ENCODE results near the gene STXBP5.

- TF ChIP-seq KDM4B (IDR thresholded peaks at IDR 0.05; ENCODE audit: borderline replicate concordance in 2 of 2, low read depth in 1 of 2) = no peak
- no peak for TF ChIP-seq ZNF639 (CRISPR knock-in tag; conservative IDR thresholded peaks at IDR 0.05 in 1 of 2, IDR thresholded peaks at IDR 0.05 in 1 of 2)
- no peak for TF ChIP-seq RAD21 (CRISPR knock-in tag; conservative IDR thresholded peaks at IDR 0.05 in 1 of 2, IDR thresholded peaks at IDR 0.05 in 1 of 2)
- TF ChIP-seq TAF1 (IDR thresholded peaks at IDR 0.05; ENCODE audit: control insufficient read depth, extremely low read depth, insufficient read depth, low read length, severe bottlenecking) = no peak
- no peak for TF ChIP-seq POLR2AphosphoS5 (IDR thresholded peaks at IDR 0.05; ENCODE audit: control insufficient read depth, insufficient read depth, low read depth, low read length)
- no peak for TF ChIP-seq FOXM1 (IDR thresholded peaks at IDR 0.05; ENCODE audit: low read depth)
- TF ChIP-seq FOXM1 (CRISPR knock-in tag; IDR thresholded peaks at IDR 0.05; ENCODE audit: low read depth) = no peak
- TF ChIP-seq CEBPB (tag; IDR thresholded peaks at IDR 0.05) = no peak
These were observed 37.2 kb upstream of the STXBP5 start for GRCh38 chr6:147166992-147167391.

Measured in K562 (cell line).